WTC11 (cell line): Measurements from ENCODE around the gene SMPDL3A.

Experiments
- CREB1 ChIP-seq: sonication (generic); formaldehyde crosslinking; IDR thresholded peaks from 2 replicates; pipeline ENCODE4 v1.8.0; 2023; ENCODE audit warnings: mild to moderate bottlenecking, missing genetic modification reagents
- CTCF ChIP-seq: fragments of 200-600 bp; IDR thresholded peaks from 2 replicates; pipeline ENCODE4 v1.8.0; 2022; ENCODE audit warnings: antibody characterized with exemption
- ESRRA ChIP-seq: sonication (generic); formaldehyde crosslinking; IDR thresholded peaks from 2 replicates; pipeline ENCODE4 v1.8.1; 2022; ENCODE audit warnings: mild to moderate bottlenecking, missing genetic modification reagents, borderline replicate concordance
- GTF2I ChIP-seq: fragments of 250-450 bp; sonication (Bioruptor Pico); conservative IDR thresholded peaks from 2 replicates; pipeline ENCODE4 v1.4.0; 2021; ENCODE audit warnings: mild to moderate bottlenecking
- HMGA2 ChIP-seq: fragments of 250-450 bp; sonication (Bioruptor Pico); IDR thresholded peaks from 2 replicates; pipeline ENCODE4 v1.4.0; 2021; ENCODE audit warnings: mild to moderate bottlenecking, moderate library complexity
- SP1 ChIP-seq: sonication (generic); formaldehyde crosslinking; conservative IDR thresholded peaks from 2 replicates; pipeline ENCODE4 v1.8.1; 2022; ENCODE audit warnings: missing genetic modification reagents
- USF1 ChIP-seq: sonication (generic); formaldehyde crosslinking; IDR thresholded peaks from 2 replicates; pipeline ENCODE4 v1.8.0; 2022; ENCODE audit warnings: mild to moderate bottlenecking, missing genetic modification reagents
- TF ChIP-seq, protein P1 (sequence below): sonication (generic); formaldehyde crosslinking; IDR thresholded peaks from 2 replicates; pipeline ENCODE4 v1.8.1; 2023; ENCODE audit warnings: mild to moderate bottlenecking, moderate library complexity, missing genetic modification reagents
- TF ChIP-seq, protein P2 (sequence below): sonication (generic); formaldehyde crosslinking; IDR thresholded peaks from 2 replicates; pipeline ENCODE4 v1.8.0; 2022; ENCODE audit warnings: mild to moderate bottlenecking, missing genetic modification reagents
- TF ChIP-seq, protein P3 (sequence below): sonication (generic); formaldehyde crosslinking; IDR thresholded peaks from 2 replicates; pipeline ENCODE4 v1.8.1; 2023; ENCODE audit warnings: mild to moderate bottlenecking, missing genetic modification reagents, moderate library complexity

DNA sequence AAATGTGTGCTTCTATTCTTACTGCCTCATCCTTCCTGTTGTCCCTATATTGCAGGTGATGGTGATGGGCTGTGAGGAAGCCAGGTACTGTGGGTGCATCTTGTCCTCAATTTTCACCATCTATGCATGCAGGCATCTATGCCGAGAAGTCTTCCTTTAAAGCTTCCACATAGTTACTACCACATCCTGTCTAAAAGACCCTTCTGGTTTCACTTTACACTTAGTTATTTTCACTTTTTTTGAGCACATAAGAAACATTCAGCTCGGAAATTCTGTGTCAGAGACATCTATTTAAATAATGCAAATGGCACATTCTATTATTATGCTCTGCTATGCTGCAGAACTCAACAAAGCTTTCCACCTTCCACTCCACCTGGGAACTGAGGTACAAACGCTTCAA lies 37.7 kb upstream of the SMPDL3A start:
- TF ChIP-seq, protein P1, sequence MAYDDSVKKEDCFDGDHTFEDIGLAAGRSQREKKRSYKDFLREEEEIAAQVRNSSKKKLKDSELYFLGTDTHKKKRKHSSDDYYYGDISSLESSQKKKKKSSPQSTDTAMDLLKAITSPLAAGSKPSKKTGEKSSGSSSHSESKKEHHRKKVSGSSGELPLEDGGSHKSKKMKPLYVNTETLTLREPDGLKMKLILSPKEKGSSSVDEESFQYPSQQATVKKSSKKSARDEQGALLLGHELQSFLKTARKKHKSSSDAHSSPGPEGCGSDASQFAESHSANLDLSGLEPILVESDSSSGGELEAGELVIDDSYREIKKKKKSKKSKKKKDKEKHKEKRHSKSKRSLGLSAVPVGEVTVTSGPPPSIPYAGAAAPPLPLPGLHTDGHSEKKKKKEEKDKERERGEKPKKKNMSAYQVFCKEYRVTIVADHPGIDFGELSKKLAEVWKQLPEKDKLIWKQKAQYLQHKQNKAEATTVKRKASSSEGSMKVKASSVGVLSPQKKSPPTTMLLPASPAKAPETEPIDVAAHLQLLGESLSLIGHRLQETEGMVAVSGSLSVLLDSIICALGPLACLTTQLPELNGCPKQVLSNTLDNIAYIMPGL (CRISPR knock-in tag) = no peak
- TF ChIP-seq CTCF (no peak), HMGA2 (no peak), GTF2I (CRISPR knock-in tag) (no peak), USF1 (CRISPR knock-in tag) (no peak), SP1 (no peak), CREB1 (no peak), ESRRA (no peak)
- TF ChIP-seq, protein P2, sequence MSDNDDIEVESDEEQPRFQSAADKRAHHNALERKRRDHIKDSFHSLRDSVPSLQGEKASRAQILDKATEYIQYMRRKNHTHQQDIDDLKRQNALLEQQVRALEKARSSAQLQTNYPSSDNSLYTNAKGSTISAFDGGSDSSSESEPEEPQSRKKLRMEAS (CRISPR knock-in tag) = no peak
- TF ChIP-seq, protein P3, sequence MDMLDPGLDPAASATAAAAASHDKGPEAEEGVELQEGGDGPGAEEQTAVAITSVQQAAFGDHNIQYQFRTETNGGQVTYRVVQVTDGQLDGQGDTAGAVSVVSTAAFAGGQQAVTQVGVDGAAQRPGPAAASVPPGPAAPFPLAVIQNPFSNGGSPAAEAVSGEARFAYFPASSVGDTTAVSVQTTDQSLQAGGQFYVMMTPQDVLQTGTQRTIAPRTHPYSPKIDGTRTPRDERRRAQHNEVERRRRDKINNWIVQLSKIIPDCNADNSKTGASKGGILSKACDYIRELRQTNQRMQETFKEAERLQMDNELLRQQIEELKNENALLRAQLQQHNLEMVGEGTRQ = no peak
